RWPE2 (cell line): ENCODE measurements around the gene EIF4E2.

ENCODE experiments used
- ATAC-seq: fragments of 200-7000 bp; cut with Tn5 transposase; 3 replicates; pipeline ENCODE4 v1.9.1; 2021; ENCODE audit warnings: low read depth
- DNase-seq: peaks from one replicate; pipeline ENCODE4 v3.0.0-alpha.2; 2020; ENCODE audit warnings: low spot score
- H3K27ac ChIP-seq: fragments of 450-650 bp; 2 replicates; pipeline ENCODE4 v1.5.1; 2017; ENCODE audit warnings: mild to moderate bottlenecking; ENCODE audit not compliant: poor library complexity, severe bottlenecking
- H3K27me3 ChIP-seq: fragments of 250-450 bp; sonication (Bioruptor Pico); 2 replicates; pipeline ENCODE4 v1.5.1; 2021; ENCODE audit warnings: mild to moderate bottlenecking, moderate library complexity; ENCODE audit not compliant: insufficient read depth, poor library complexity, severe bottlenecking
- H3K36me3 ChIP-seq: fragments of 250-450 bp; sonication (Bioruptor Pico); 2 replicates; pipeline ENCODE4 v1.5.1; 2020; ENCODE audit warnings: low read depth, mild to moderate bottlenecking, moderate library complexity
- H3K4me1 ChIP-seq: fragments of 250-450 bp; sonication (Bioruptor Pico); 2 replicates; pipeline ENCODE4 v1.5.1; 2021; ENCODE audit warnings: mild to moderate bottlenecking, moderate library complexity; ENCODE audit not compliant: insufficient read depth, poor library complexity, severe bottlenecking
- H3K4me3 ChIP-seq: fragments of 250-450 bp; sonication (Bioruptor Pico); 2 replicates; pipeline ENCODE4 v1.5.1; 2021; ENCODE audit warnings: mild to moderate bottlenecking, moderate library complexity; ENCODE audit not compliant: severe bottlenecking
- H3K9me3 ChIP-seq: fragments of 250-450 bp; sonication (Bioruptor Pico); 2 replicates; pipeline ENCODE4 v1.5.1; 2021; ENCODE audit warnings: mild to moderate bottlenecking, moderate library complexity; ENCODE audit not compliant: severe bottlenecking
- TF ChIP-seq, protein P1 (sequence below): fragments of 450-650 bp; IDR thresholded peaks from one replicate; pipeline ENCODE4 v1.5.1; 2017; ENCODE audit warnings: mild to moderate bottlenecking, moderate library complexity; ENCODE audit not compliant: poor library complexity, severe bottlenecking

EIF4E2 gene

GRCh38 chr2:232615339-232615738 is 64.8 kb downstream of the EIF4E2 start:
- no peak for ATAC-seq
- DNase-seq = no peak
- TF ChIP-seq, protein P1, sequence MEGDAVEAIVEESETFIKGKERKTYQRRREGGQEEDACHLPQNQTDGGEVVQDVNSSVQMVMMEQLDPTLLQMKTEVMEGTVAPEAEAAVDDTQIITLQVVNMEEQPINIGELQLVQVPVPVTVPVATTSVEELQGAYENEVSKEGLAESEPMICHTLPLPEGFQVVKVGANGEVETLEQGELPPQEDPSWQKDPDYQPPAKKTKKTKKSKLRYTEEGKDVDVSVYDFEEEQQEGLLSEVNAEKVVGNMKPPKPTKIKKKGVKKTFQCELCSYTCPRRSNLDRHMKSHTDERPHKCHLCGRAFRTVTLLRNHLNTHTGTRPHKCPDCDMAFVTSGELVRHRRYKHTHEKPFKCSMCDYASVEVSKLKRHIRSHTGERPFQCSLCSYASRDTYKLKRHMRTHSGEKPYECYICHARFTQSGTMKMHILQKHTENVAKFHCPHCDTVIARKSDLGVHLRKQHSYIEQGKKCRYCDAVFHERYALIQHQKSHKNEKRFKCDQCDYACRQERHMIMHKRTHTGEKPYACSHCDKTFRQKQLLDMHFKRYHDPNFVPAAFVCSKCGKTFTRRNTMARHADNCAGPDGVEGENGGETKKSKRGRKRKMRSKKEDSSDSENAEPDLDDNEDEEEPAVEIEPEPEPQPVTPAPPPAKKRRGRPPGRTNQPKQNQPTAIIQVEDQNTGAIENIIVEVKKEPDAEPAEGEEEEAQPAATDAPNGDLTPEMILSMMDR = no peak
- Histone ChIP-seq H3K9me3 (no peaks in the 10 kb centered on the region), H3K27ac (no peak overlapping the region), H3K4me3 (no peak overlapping the region), H3K36me3 (no peaks in the 10 kb centered on the region), H3K27me3 (no peaks in the 10 kb centered on the region), H3K4me1 (peaks cover 10% of the 10 kb centered on the region)
